ENCODE measurements around the gene PCSK4. TPM values are rescaled to one million over a fixed set of nuclear protein-coding genes. Genes with fewer than 3 reads are reported as not detected.
A peak's percentile ranks its signal among the peaks of the same experiment; 100 is the strongest.

The PCSK4 gene
- total and polyA plus RNA-seq, 2 of the 13 experiments (the other 11 are each of a cell fraction or from before 2014, with no cell fraction given): 2.0 to 2.7 TPM

GRCh38 chr19:1478934-1479707, 11.0 kb downstream of the PCSK4 start, which contains the start of gene C19orf25 (continued):
- peak; percentile 40 for TF ChIP-seq ZNF280D (CRISPR knock-in tag; IDR thresholded peaks at IDR 0.05)
- 0 out of 2 replicates have a peak, but pooled peaks have one; percentile 42 for TF ChIP-seq ARID3A (IDR thresholded peaks at IDR 0.05; ENCODE audit: low read depth, low read length)
- TF ChIP-seq ZBTB14 (CRISPR knock-in tag; IDR thresholded peaks at IDR 0.05): no peak
- TF ChIP-seq MAFG (CRISPR knock-in tag; IDR thresholded peaks at IDR 0.05): no peak
- no peak for TF ChIP-seq ZBTB37 (CRISPR knock-in tag; IDR thresholded peaks at IDR 0.05)
- no peak for TF ChIP-seq ATRX (CRISPR knock-in tag; IDR thresholded peaks at IDR 0.05; ENCODE audit: borderline replicate concordance)
- TF ChIP-seq RXRA (CRISPR knock-in tag; IDR thresholded peaks at IDR 0.05): peak; percentile 39
- TF ChIP-seq MXD4 (CRISPR knock-in tag; IDR thresholded peaks at IDR 0.05): no peak
- TF ChIP-seq ARNT2 (CRISPR knock-in tag; IDR thresholded peaks at IDR 0.05; ENCODE audit: low read depth): no peak
- TF ChIP-seq ZFP37 (CRISPR knock-in tag; IDR thresholded peaks at IDR 0.05; ENCODE audit: borderline replicate concordance): no peak
- TF ChIP-seq NR2F1 (CRISPR knock-in tag; IDR thresholded peaks at IDR 0.05): no peak
- TF ChIP-seq ZNF383 (CRISPR knock-in tag; IDR thresholded peaks at IDR 0.05; ENCODE audit: borderline replicate concordance): no peak
- no peak for TF ChIP-seq IKZF4 (CRISPR knock-in tag; IDR thresholded peaks at IDR 0.05; ENCODE audit: borderline replicate concordance, low read depth, not compliant biosample characterization)
- peak; percentile 89 for TF ChIP-seq TFE3 (CRISPR knock-in tag; IDR thresholded peaks at IDR 0.05)
- no peak for TF ChIP-seq MED8 (CRISPR knock-in tag; IDR thresholded peaks at IDR 0.05; ENCODE audit: insufficient replicate concordance)
- no peak for TF ChIP-seq PLRG1 (conservative IDR thresholded peaks at IDR 0.05)

Data from HepG2 (cell line).